Medulla oblongata (tissue), 1 donor: ENCODE results near the gene MAG.

Experiments
- DNase-seq: peaks from one replicate; pipeline ENCODE4 v3.0.0-alpha.2; 2015; ENCODE audit errors: extremely low spot score

MAG gene

GRCh38 chr19:35362261-35363000 is 70.5 kb downstream of the MAG start:
- no peak for DNase-seq

DNA sequence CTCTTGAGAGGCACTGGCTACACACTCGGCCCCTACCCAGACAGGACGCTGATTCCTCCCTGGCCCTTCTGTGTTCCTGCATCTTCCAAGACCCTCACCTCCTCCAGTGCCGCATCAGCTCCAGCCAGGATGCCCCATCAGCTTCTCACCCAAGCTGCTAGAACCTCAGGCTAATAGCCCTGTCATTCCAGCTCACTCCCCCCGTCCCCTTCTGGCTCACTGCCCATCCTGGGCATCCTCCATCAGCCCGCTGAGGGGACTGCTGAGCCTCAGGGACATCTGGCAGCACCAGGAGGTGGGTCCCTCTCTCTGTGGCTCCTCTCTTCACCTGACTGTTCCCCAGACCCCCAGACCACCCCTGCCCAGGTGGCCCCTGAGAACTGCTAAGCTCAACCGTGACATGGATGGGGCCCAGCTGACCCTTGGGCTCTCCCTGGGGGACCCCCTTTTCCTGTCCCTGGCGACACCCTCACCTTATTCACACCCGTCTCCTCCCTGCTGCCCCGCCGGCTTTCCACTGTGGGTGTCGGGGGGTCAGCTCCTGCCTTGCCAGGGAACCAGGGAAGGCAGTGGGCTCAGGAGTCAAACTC is 71.1 kb downstream of the MAG start:
- no peak for DNase-seq
